ENCODE data around the gene SLBP. TPM values are rescaled to one million over a fixed set of nuclear protein-coding genes. Genes with fewer than 3 reads are reported as not detected.

SLBP gene
- total RNA-seq, 1 donor from 2014 or later: 62.9 TPM

DNA sequence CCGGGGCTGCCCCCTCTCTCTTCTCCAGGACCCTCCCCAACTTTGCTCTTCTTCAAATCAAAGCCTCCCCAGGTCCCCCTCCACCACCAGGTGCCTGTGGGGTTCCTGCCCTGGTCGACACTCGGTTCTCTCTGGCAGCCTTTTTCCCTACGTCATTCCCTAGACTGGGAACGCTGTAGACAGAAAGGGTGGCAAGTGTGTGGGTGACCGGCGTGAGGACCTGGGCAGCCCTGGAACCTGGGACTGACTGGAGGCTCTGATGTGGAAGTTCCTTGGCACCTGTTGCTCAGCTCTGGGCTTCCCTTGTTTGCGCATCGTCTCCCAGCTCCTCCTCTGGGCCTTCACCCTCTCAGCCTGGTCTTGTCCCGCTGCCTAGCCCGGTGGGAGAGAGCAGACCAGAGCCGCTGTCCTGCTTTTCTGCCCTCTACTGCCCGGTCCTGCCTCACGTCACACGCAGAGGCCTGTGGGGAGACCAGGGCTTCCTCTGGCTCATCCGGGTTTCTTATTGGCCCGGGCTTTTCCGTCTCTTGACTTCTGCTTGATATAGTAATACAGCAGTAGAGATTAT, 10.5 kb upstream of the SLBP start:
- peaks cover 4% of the 10 kb centered on the region for H3K36me3 ChIP-seq (ENCODE audit: control insufficient read depth, insufficient read depth, low read length)
- no peak for DNase-seq (ENCODE audit: low read depth)
- H3K4me3 ChIP-seq (ENCODE audit: low read depth, low read length): peak overlapping the region; percentile 46
- peak; percentile 47 for FAIRE-seq
- TF ChIP-seq, protein P1, sequence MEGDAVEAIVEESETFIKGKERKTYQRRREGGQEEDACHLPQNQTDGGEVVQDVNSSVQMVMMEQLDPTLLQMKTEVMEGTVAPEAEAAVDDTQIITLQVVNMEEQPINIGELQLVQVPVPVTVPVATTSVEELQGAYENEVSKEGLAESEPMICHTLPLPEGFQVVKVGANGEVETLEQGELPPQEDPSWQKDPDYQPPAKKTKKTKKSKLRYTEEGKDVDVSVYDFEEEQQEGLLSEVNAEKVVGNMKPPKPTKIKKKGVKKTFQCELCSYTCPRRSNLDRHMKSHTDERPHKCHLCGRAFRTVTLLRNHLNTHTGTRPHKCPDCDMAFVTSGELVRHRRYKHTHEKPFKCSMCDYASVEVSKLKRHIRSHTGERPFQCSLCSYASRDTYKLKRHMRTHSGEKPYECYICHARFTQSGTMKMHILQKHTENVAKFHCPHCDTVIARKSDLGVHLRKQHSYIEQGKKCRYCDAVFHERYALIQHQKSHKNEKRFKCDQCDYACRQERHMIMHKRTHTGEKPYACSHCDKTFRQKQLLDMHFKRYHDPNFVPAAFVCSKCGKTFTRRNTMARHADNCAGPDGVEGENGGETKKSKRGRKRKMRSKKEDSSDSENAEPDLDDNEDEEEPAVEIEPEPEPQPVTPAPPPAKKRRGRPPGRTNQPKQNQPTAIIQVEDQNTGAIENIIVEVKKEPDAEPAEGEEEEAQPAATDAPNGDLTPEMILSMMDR (IDR thresholded peaks at IDR 0.05; ENCODE audit: insufficient read depth, low read length, severe bottlenecking): no peak
- H3K27me3 ChIP-seq (ENCODE audit: control insufficient read depth, insufficient read depth, low read length): no peaks in the 10 kb centered on the region

DNA sequence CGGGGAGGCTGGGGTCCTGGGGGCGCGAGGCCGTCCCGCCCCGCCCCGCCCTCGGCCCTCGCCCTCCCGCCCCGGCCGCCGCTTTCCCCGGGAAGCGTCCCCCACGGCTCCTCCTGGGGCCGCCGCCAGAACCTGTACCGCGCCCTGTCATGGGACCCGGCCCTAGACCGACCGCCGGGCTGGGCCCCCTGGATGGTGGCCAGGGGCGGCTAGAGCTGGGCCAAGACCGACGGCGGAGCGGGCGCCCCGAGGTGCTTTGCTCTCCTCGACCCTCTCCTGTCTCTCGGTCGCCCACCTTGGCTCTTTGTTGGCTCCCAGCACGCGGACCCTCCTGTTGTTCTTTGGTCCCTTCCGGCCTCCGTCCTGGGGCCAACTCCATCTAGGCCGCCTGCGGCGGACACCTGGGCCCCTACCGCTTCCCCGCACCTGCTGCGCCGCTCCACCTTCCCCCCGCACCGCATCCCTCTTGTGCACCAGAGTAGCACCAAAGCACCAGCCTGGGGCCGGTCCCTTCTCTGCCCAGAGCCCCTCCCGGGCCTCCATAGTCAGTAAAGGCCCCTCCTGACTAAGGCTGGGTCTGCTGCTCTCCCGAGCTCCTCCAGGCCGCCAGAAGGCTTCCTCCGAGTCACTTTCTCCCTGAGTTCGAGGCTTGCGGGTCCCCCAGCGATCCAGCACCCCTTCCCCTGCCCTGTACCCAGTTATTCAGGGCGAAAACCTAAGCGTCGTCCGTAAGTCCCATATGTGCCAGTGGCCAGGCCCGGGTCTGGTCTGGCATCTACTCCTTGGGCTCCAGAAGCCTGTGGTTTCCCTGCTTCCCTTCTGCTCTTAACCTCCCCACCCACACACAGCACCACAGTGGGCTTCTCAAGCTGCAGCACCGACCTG, 9.8 kb upstream of the SLBP start:
- TF ChIP-seq, protein P1 (IDR thresholded peaks at IDR 0.05; ENCODE audit: insufficient read depth, low read length, severe bottlenecking): no peak
- peak overlapping the region; percentile 46 for H3K4me3 ChIP-seq (ENCODE audit: low read depth, low read length)
- no peaks in the 10 kb centered on the region for H3K27me3 ChIP-seq (ENCODE audit: control insufficient read depth, insufficient read depth, low read length)
- DNase-seq (ENCODE audit: low read depth): no peak
- no peak for FAIRE-seq
- peaks cover 6% of the 10 kb centered on the region for H3K36me3 ChIP-seq (ENCODE audit: control insufficient read depth, insufficient read depth, low read length)

GRCh38 chr4:1721003-1721665, 9.0 kb upstream of the SLBP start, which contains the start of the genes TACC3 and TMEM129:
TACC3 (plus strand) TSS chr4:1721521; CDS start chr4:1723422, 1,901 bp downstream.
TMEM129 (minus strand) TSS chr4:1721323; CDS start chr4:1720837, 486 bp downstream.
- H3K36me3 ChIP-seq (ENCODE audit: control insufficient read depth, insufficient read depth, low read length): peaks cover 6% of the 10 kb centered on the region
- TF ChIP-seq, protein P1 (IDR thresholded peaks at IDR 0.05; ENCODE audit: insufficient read depth, low read length, severe bottlenecking): no peak
- H3K27me3 ChIP-seq (ENCODE audit: control insufficient read depth, insufficient read depth, low read length): no peaks in the 10 kb centered on the region
- DNase-seq (ENCODE audit: low read depth): peak; percentile 93
- peak within 1 kb of the TSS; percentile 67 for H3K4me3 ChIP-seq (ENCODE audit: low read depth, low read length)
- FAIRE-seq: no peak

DNA sequence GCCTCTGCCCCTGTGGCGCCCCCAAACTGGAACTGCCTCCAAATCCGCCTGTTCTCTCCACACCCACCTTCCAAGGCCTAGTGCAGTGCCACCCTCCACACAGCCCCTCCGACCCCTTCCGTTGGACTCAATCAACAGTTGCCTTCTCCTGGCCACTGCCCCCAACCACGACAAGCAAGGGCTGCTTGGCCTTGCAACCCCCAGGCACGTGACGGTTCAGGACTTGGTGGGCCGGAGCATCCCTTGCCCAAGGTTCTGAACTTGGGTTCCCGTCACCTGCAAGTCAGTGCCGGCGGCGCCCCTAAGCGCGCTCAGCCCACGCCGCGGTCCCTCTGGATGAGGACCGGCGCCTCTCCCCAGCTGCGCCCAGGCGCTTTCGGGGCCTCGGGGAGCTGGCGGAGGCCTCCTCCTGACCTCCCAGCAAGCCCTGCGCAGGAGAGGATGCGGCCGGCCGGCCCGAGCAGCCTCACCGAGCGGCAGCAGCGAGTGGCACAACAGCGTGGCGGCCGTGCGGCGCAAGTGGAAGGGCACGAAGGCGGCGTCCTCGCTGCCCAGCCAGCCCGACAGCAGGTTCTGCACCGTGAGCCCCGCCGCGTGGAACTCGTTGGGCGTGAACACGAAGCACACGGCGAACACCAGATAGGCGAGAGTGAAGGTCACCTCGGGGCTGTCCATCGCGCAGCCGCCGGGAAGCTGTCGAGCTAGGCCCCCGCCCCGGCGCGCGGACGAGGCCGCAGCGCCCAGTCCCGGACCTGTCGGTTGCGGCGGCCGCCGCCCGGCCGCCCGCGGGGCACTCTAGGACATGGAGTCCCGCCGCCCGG, 8.3 kb upstream of the SLBP start:
- peaks cover 6% of the 10 kb centered on the region for H3K36me3 ChIP-seq (ENCODE audit: control insufficient read depth, insufficient read depth, low read length)
- no peak for FAIRE-seq
- peak overlapping the region; percentile 67 for H3K4me3 ChIP-seq (ENCODE audit: low read depth, low read length)
- DNase-seq (ENCODE audit: low read depth): no peak
- TF ChIP-seq, protein P1 (IDR thresholded peaks at IDR 0.05; ENCODE audit: insufficient read depth, low read length, severe bottlenecking): no peak
- H3K27me3 ChIP-seq (ENCODE audit: control insufficient read depth, insufficient read depth, low read length): no peaks in the 10 kb centered on the region

DNA sequence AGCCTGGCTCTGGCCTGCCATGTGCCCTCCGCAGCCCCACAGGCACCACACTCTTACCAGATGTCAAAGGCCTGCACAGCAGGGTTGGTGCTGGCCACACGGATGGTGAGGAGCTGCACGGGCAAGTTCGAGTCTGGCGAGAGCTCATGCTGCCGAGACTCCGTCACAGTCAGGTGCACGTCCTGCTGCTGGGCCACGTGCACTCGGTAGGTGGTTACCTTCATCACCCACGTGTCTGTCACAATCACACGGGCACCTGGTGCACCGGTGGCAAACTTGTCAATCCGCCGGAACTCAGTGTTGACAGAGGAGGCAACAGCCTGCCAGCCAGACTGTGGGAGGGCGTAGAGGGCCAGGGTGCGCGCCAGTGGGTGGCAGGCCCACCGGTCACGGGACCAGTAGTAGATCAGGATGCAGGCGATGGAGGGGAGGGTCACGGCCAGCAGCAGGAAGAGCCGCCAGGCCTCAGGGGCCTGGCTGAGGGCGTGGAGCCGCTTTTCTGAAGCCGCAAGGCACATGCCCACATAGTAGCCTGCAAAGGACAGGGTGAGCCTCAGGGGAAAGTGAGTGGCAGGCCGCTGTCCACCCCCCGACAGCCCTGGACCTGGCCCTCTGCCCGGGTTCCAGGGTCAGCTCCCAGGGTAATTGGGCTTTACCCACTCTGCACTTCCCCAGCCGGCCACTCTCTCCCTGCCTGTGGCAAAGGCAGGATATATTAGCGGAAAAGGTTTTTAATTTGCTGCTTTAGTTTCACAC, 6.2 kb upstream of the SLBP start:
- H3K36me3 ChIP-seq (ENCODE audit: control insufficient read depth, insufficient read depth, low read length): peaks cover 6% of the 10 kb centered on the region
- DNase-seq (ENCODE audit: low read depth): no peak
- no peak for FAIRE-seq
- TF ChIP-seq, protein P1 (IDR thresholded peaks at IDR 0.05; ENCODE audit: insufficient read depth, low read length, severe bottlenecking): no peak
- H3K27me3 ChIP-seq (ENCODE audit: control insufficient read depth, insufficient read depth, low read length): no peaks in the 10 kb centered on the region
- H3K4me3 ChIP-seq (ENCODE audit: low read depth, low read length): no peak overlapping the region
